ENCODE measurements around the gene PCBD2.
"Not testable (repeated sequence)": the region's sequence is repeated elsewhere in the genome, so short reads cannot be mapped to it uniquely, and the experiment has no call there.

PCBD2 gene

GRCh38 chr5:134904610-134905245 is at the start of gene PCBD2:
PCBD2 (plus strand) TSS chr5:134905131; CDS start chr5:134905140, 9 bp downstream.
- DNase-seq, result peak; percentile 92 to 93

DNA sequence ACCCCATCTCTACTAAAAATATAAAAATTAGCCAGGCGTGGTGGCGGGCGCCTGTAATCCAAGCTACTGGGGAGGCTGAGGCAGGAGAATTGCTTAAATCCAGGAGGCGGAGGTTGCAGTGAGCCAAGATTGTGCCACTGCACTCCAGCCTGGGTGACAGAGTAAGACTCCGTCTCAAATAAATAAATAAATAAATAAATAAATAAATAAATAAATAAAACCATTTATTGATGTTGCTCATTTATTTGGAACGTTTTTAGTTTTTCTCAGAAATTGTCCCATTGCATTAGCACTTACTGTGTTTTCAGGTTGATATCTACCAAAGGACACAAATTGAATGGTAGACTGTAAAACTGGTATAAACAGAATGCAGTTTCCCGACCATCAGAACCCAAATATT is 48.5 kb upstream of the PCBD2 start:
- DNase-seq, result not testable (repeated sequence)

DNA sequence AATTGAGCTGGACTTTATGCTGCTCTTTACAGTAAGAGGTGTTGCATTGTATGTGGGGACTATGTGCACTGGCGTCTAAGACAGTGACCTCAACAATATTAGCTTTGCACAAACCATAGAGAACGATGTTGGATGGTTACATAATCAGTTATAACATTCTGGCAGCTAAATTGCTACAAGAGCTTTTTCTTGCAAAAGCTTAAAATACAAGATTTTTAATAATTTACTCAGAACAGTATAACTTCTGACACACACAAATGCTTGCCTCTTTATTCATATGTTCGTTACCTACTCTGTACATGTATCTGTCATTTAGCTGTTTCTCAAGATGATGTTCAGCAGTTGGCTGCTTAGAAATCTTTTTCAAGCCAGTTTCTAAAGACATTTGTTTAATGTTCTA is 47.5 kb upstream of the PCBD2 start:
- no peak for DNase-seq

GRCh38 chr5:134864707-134865106 is 40.2 kb upstream of the PCBD2 start:
- DNase-seq, result no peak

GRCh38 chr5:134873494-134873893 is 31.4 kb upstream of the PCBD2 start:
- peak in 1 of 2 donors; percentile 32 for DNase-seq

GRCh38 chr5:134873987-134874830 is 30.7 kb upstream of the PCBD2 start, which contains the start of gene TXNDC15:
TXNDC15 (plus strand) TSS chr5:134874371; CDS start chr5:134874428, 57 bp downstream.
- peak; percentile 79 to 81 for DNase-seq

- peak; percentile 14 to 30 for DNase-seq
Measured at GRCh38 chr5:134874831-134875655, 29.9 kb upstream of the PCBD2 start.

GRCh38 chr5:134877159-134877558 is 27.8 kb upstream of the PCBD2 start:
- peak in 1 of 2 donors; percentile 6 for DNase-seq

- no peak for DNase-seq
Measured at GRCh38 chr5:134878403-134878802, 26.5 kb upstream of the PCBD2 start.

DNA sequence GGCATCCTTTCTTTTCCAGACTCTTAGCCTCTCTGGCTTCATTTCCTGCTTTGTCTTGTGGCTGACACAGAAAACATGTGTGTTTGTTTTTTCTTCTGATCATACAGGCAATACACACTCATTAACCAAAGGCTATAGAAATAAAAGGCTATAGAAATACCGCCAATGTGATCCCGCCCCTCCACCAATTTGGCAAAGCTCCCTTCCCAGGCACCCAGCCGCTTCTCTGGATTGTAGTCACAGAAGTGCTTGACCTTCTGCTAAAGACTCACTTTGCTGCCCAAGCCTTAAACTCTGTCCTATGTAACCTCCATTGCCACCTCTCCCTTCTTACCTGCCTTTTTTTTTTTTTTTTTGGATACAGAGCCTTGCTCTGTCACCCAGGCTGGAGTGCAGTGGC is 25.5 kb upstream of the PCBD2 start:
- DNase-seq, result no peak

GRCh38 chr5:134880937-134881336 is 24.0 kb upstream of the PCBD2 start:
- DNase-seq, result not testable (repeated sequence)

GRCh38 chr5:134881711-134882110 is 23.2 kb upstream of the PCBD2 start:
- DNase-seq, result not testable (repeated sequence)

GRCh38 chr5:134887593-134888159 is 17.3 kb upstream of the PCBD2 start:
- no peak for DNase-seq

GRCh38 chr5:134889335-134889734 is 15.6 kb upstream of the PCBD2 start:
- no peak for DNase-seq

DNA sequence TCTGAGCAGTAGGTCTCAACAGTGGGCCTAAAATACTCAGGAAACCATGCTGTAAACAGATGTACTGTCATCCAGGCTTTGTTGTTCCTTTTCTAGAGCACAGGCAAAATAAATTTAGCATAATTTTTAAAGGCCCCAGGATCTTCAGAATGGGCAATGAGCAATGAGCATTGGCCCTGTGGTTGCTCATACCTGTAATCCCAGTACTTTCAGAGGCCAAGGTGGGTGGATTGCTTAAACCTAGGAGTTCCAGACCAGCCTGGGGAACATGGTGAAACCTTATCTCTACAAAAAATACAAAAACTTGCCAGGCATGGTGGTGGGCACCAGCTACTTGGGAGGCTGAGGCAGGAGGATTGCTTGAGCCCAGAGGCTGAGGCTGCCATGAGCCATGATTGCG is 13.5 kb upstream of the PCBD2 start:
- no peak for DNase-seq

- DNase-seq, result no peak
Measured at GRCh38 chr5:134892282-134892681, 12.6 kb upstream of the PCBD2 start.

DNA sequence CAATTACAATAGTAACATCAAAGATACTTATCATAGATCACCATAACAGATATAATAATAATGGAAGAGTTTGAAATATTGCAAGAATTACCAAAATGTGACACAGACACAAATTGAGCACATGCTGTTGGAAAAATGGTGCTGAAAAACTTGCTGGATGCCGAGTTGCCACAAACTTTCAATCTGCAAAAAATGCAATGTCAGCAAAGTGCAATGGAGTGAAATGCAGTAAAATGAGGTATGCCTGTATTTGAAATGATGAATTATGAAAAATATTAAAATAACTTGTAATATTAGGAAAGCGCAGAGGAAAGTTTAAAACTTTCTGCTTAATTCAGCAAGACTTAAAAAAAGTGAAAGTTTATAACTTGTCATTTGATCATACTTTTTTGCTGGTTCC is 12.0 kb upstream of the PCBD2 start:
- no peak for DNase-seq

GRCh38 chr5:134893748-134894505 is 11.0 kb upstream of the PCBD2 start:
- DNase-seq, result no peak

GRCh38 chr5:134902071-134902801 is 2.7 kb upstream of the PCBD2 start:
- DNase-seq, result peak in 1 of 2 donors; percentile 49

DNA sequence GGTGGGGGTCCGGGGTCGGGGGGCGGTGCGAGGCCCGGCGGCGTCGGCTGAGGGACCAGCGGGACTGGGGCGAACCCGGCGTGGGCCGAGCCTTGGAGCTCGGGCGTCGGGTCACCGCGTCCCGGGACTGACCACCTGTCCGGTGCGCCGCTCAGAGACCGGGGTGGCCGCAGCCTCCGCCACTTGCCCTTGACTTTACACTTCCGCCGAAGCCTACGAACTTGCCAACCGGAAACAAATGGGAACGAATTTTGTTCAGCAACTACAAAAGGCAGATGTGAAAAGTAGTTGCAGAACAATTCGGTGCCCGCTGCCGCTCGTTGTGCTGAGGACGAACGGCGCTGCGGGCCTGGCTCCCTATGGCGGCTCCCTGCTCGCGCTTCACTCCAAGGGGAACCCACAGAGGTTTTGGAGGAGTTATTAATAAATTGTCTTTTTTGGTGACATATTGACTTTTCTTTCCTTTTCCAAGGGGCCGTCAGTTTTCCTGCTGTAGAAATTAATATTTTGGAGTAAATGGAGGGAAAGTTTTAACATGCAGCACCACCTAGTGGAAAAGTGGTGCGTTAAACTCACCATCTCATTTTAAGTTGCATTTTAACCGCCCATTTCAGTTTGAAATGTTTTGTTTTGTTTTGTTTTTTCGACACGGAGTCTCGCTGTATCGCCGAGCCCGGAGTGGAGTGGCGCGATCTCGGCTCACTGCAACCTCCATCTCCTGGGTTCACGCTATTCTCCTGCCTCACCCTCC is 490 bp downstream of the PCBD2 start:
- DNase-seq, result peak; percentile 53 to 79

DNA sequence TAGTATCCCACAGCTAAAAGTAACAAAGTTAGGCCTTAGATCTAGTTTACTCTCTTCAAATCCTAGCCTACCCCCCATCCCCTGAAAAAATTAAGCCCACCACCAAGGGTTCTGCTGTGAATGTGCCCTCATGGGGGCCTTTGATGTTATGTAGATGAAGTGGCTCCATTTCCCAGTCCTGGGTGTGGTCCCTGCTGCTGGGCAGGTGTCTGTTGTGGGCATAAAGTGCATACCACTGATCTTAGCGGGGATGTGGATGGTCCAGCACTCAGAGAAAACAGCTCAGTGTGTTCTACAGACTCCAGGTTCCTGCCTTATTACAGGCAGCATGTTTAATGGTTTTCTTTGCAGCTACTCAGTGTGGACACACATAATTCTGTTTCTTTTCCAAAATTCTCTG is 1.9 kb downstream of the PCBD2 start:
- no peak for DNase-seq
